Upper lobe of left lung (tissue), 4 donors: ENCODE data around the gene MTMR12.

Source experiments
- CTCF ChIP-seq, 6 experiments: fragments of 450-650 bp in 4 of 6; fragments of 200-600 bp in 2 of 6; sonication (generic) in 2 of 6; IDR thresholded peaks; one replicate each; pipeline ENCODE4 v1.5.1; 2016 to 2019; ENCODE audit warnings: antibody characterized with exemption in 6 of 6
- EP300 ChIP-seq, 4 donors: sonication (generic); formaldehyde crosslinking; IDR thresholded peaks; one replicate each; pipeline ENCODE4 v1.5.1; 2017; ENCODE audit warnings: antibody characterized with exemption in 4 of 4, control low read depth in 2 of 4
- POLR2A ChIP-seq, 4 donors: fragments of 450-650 bp; IDR thresholded peaks; one replicate each; pipeline ENCODE4 v1.5.1; 2016 to 2017; ENCODE audit warnings: antibody characterized with exemption in 4 of 4, mild to moderate bottlenecking in 2 of 4
- POLR2AphosphoS5 ChIP-seq, 2 donors: sonication (generic); formaldehyde crosslinking; IDR thresholded peaks; one replicate each; pipeline ENCODE4 v1.5.1; 2017; ENCODE audit warnings: antibody characterized with exemption in 2 of 2

DNA sequence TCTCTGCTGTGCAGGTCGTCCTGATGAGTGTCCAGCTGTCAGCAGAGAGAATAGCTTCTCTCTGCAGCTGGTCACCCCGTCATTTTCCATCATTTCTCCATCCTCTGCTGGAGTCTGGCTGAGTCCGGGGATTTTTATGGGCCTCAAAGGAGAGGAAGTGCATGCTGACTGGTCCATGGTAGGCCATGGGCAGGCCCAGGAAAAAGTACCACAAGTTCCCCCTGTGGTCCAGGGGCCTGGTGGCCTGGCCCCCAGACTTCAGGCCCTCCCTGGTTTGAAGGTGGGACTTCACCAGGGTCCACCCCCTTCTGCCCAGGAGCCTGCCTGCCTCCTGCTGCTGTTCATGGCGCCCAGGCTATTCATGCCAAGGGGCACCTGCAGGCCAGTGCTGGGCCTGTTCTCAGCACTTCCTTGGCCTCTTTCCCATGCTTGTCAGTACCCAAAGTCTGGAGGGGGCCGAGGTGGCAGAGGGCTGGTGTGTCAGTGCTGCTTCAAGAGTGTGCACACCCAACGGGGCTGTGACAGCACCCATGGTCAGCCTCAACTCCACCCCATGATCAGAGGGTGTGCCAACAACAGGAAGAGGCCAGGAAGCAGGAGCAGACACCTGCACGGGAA is 7.3 kb upstream of the MTMR12 start:
- TF ChIP-seq CTCF (IDR thresholded peaks at IDR 0.05) (no peak), POLR2A (IDR thresholded peaks at IDR 0.05) (no peak), POLR2AphosphoS5 (IDR thresholded peaks at IDR 0.05) (no peak), EP300 (IDR thresholded peaks at IDR 0.05) (no peak)
